Measurements from ENCODE around the gene METTL8. TPM values are rescaled to one million over a fixed set of nuclear protein-coding genes. Genes with fewer than 3 reads are reported as not detected.

METTL8 gene
- polyA plus RNA-seq, 2 of the 4 experiments (the other 2 are of a cell fraction) = 21.8 to 58.3 TPM

- no peak for TF ChIP-seq SMC3 (IDR thresholded peaks at IDR 0.05)
- TF ChIP-seq HOXB13 (CRISPR knock-in tag; IDR thresholded peaks at IDR 0.05; ENCODE audit: low read depth) = no peak
- no peak for TF ChIP-seq RARB (CRISPR knock-in tag; IDR thresholded peaks at IDR 0.05)
These were observed 22.6 kb downstream of the METTL8 start (continued) for GRCh38 chr2:171411214-171411613.

GRCh38 chr2:171410624-171411023 lies 23.2 kb downstream of the METTL8 start:
- H3K4me1 ChIP-seq = peaks cover 16% of the 10 kb centered on the region; the same call in 2 of the 3 replicates
- DNase-seq (ENCODE audit: low read depth in 1 of 2, low spot score in 1 of 2) = no peak
- no peak overlapping the region for H3K4me2 ChIP-seq
- H3K9me3 ChIP-seq = no peaks in the 10 kb centered on the region
- FAIRE-seq = no peak
- no peak overlapping the region for H3K27ac ChIP-seq
- H3K4me3 ChIP-seq = no peak overlapping the region
- POLR2A ChIA-PET = no interaction called here
- CTCF ChIA-PET = interaction anchor here (1.3 to 2.6 kb wide), 4 partner anchors 9 to 438 kb away, joined by 3 to 10 read pairs (median 5); partner anchors contain the start of genes DCAF17 and METTL8
- TF ChIP-seq FOXS1 (CRISPR knock-in tag; IDR thresholded peaks at IDR 0.05) = no peak
- TF ChIP-seq PHF8 (IDR thresholded peaks at IDR 0.05; ENCODE audit: borderline replicate concordance, low read depth) = no peak
- no peak for TF ChIP-seq HOXB13 (CRISPR knock-in tag; IDR thresholded peaks at IDR 0.05; ENCODE audit: low read depth)
- TF ChIP-seq ELK1 (IDR thresholded peaks at IDR 0.05; ENCODE audit: low read depth, low read length) = no peak
- TF ChIP-seq SMC3 (IDR thresholded peaks at IDR 0.05) = no peak
- TF ChIP-seq TFCP2L1 (CRISPR knock-in tag; IDR thresholded peaks at IDR 0.05) = no peak
- no peak for TF ChIP-seq NPAS2 (CRISPR knock-in tag; IDR thresholded peaks at IDR 0.05; ENCODE audit: borderline replicate concordance)
- no peak for TF ChIP-seq NFE2L2 (conservative IDR thresholded peaks at IDR 0.05; ENCODE audit: low read length)
- TF ChIP-seq USF2 (IDR thresholded peaks at IDR 0.05) = no peak
- no peak for TF ChIP-seq MAX (IDR thresholded peaks at IDR 0.05)
- TF ChIP-seq RCOR1 (IDR thresholded peaks at IDR 0.05; ENCODE audit: low read depth, low read length) = no peak
- no peak for TF ChIP-seq ESRRA (IDR thresholded peaks at IDR 0.05; ENCODE audit: borderline replicate concordance, low read length)
- TF ChIP-seq CBX2 (IDR thresholded peaks at IDR 0.05; ENCODE audit: borderline replicate concordance, low read depth) = no peak
- no peak for TF ChIP-seq CTCF (IDR thresholded peaks at IDR 0.05)
- no peak for TF ChIP-seq KDM5A (IDR thresholded peaks at IDR 0.05)
- TF ChIP-seq TP53 (CRISPR knock-in tag; IDR thresholded peaks at IDR 0.05) = no peak
- no peak for TF ChIP-seq RFX5 (IDR thresholded peaks at IDR 0.05)
- ATAC-seq = no peak

- Histone ChIP-seq H3K4me3 (no peak overlapping the region), H3K27ac (no peak overlapping the region), H3K4me1 (peaks cover 14% of the 10 kb centered on the region; the same call in 1 of the 3 replicates), H3K9me3 (no peaks in the 10 kb centered on the region), H3K4me2 (no peak overlapping the region)
- ChIA-PET CTCF (interaction anchor here (1.3 to 2.6 kb wide), 4 partner anchors 9 to 437 kb away, joined by 3 to 10 read pairs (median 5); partner anchors contain the start of genes DCAF17 and METTL8), POLR2A (no interaction called here)
- no peak for TF ChIP-seq TP53 (CRISPR knock-in tag; IDR thresholded peaks at IDR 0.05)
- TF ChIP-seq RARB (CRISPR knock-in tag; IDR thresholded peaks at IDR 0.05) = no peak
- no peak for TF ChIP-seq POLR2AphosphoS2 (conservative IDR thresholded peaks at IDR 0.05; ENCODE audit: low read length)
- TF ChIP-seq NPAS2 (CRISPR knock-in tag; IDR thresholded peaks at IDR 0.05; ENCODE audit: borderline replicate concordance) = no peak
- no peak for TF ChIP-seq CTCF (IDR thresholded peaks at IDR 0.05)
- TF ChIP-seq NFE2L2 (conservative IDR thresholded peaks at IDR 0.05; ENCODE audit: low read length) = no peak
- no peak for TF ChIP-seq ZFP36 (IDR thresholded peaks at IDR 0.05; ENCODE audit: borderline replicate concordance, partially characterized antibody)
- no peak for TF ChIP-seq HES2 (IDR thresholded peaks at IDR 0.05)
- no peak for TF ChIP-seq PHF8 (IDR thresholded peaks at IDR 0.05; ENCODE audit: borderline replicate concordance, low read depth)
- TF ChIP-seq RNF2 (IDR thresholded peaks at IDR 0.05; ENCODE audit: borderline replicate concordance, low read depth) = no peak
- no peak for TF ChIP-seq CHD4 (IDR thresholded peaks at IDR 0.05; ENCODE audit: borderline replicate concordance)
- no peak for TF ChIP-seq FOXS1 (CRISPR knock-in tag; IDR thresholded peaks at IDR 0.05)
- TF ChIP-seq JUN (IDR thresholded peaks at IDR 0.05) = no peak
- TF ChIP-seq GATA3 (IDR thresholded peaks at IDR 0.05; ENCODE audit: borderline replicate concordance) = no peak
- no peak for ATAC-seq
- DNase-seq (ENCODE audit: low read depth in 1 of 2, low spot score in 1 of 2) = no peak
- WGBS (ENCODE audit: missing lambda C conversion rate) = 83% methylated on average over 4 of the region's 4 CpGs
- no peak for FAIRE-seq
These were observed 23.7 kb downstream of the METTL8 start for GRCh38 chr2:171410101-171410500.

All from A549 (cell line).